H9 (cell line): ENCODE data around the gene NT5DC4. TPM values are rescaled to one million over a fixed set of nuclear protein-coding genes. Genes with fewer than 3 reads are reported as not detected.

Experiments
- DNase-seq: peaks from one replicate; pipeline ENCODE4 v3.0.0-alpha.2; 2017
- H2AFZ ChIP-seq: one replicate; pipeline ENCODE4 v1.6.1; 2013; ENCODE audit warnings: mild to moderate bottlenecking, low read length, control low read depth, moderate library complexity
- H2AK5ac ChIP-seq: 2 replicates; pipeline ENCODE4 v1.6.1; 2013; ENCODE audit warnings: low read length, control low read depth, mixed read lengths; ENCODE audit not compliant: insufficient read length
- H2BK120ac ChIP-seq: one replicate; pipeline ENCODE4 v1.6.1; 2013; ENCODE audit warnings: low read depth, mild to moderate bottlenecking, low read length, control low read depth, inconsistent platforms; ENCODE audit not compliant: poor library complexity, severe bottlenecking
- H2BK12ac ChIP-seq: 2 replicates; pipeline ENCODE4 v1.6.1; 2013; ENCODE audit warnings: low read length, control low read depth, mixed read lengths, low read depth; ENCODE audit not compliant: insufficient read length
- H2BK15ac ChIP-seq: 2 replicates; pipeline ENCODE4 v1.6.1; 2013; ENCODE audit warnings: low read depth, low read length, control low read depth
- H2BK20ac ChIP-seq: one replicate; pipeline ENCODE4 v1.6.1; 2013; ENCODE audit warnings: low read depth, mild to moderate bottlenecking, low read length, control low read depth, inconsistent platforms; ENCODE audit not compliant: poor library complexity, severe bottlenecking
- H2BK5ac ChIP-seq: 2 replicates; pipeline ENCODE4 v1.6.1; 2013; ENCODE audit warnings: low read length, control low read depth, mixed read lengths; ENCODE audit not compliant: insufficient read length
- H3K14ac ChIP-seq: 2 replicates; pipeline ENCODE4 v1.6.1; 2013; ENCODE audit warnings: low read length, control low read depth; ENCODE audit not compliant: insufficient read depth
- H3K18ac ChIP-seq: 2 replicates; pipeline ENCODE4 v1.6.1; 2013; ENCODE audit warnings: low read depth, mild to moderate bottlenecking, mixed read lengths, low read length, control low read depth; ENCODE audit not compliant: insufficient read length
- H3K23ac ChIP-seq: 2 replicates; pipeline ENCODE4 v1.6.1; 2013; ENCODE audit warnings: low read length, control low read depth, mixed read lengths, low read depth; ENCODE audit not compliant: insufficient read length
- H3K23me2 ChIP-seq: 2 replicates; pipeline ENCODE4 v1.6.1; 2013; ENCODE audit warnings: low read depth, mild to moderate bottlenecking, mixed read lengths, low read length, control low read depth; ENCODE audit not compliant: insufficient read length, poor library complexity, severe bottlenecking
- H3K27ac ChIP-seq: 2 replicates; pipeline ENCODE4 v1.5.1; 2013; ENCODE audit warnings: low read length, control low read depth, mixed read lengths, low read depth; ENCODE audit not compliant: insufficient read length
- H3K27me3 ChIP-seq: 2 replicates; pipeline ENCODE4 v1.6.1; 2013; ENCODE audit warnings: low read length, control low read depth, inconsistent platforms; ENCODE audit not compliant: insufficient read depth
- H3K4ac ChIP-seq: 2 replicates; pipeline ENCODE4 v1.6.1; 2013; ENCODE audit warnings: low read depth, mild to moderate bottlenecking, control low read depth, inconsistent platforms, low read length, moderate library complexity
- H3K4me1 ChIP-seq: 2 replicates; pipeline ENCODE4 v1.6.1; 2013; ENCODE audit warnings: low read length, control low read depth, inconsistent platforms; ENCODE audit not compliant: insufficient read depth
- H3K4me2 ChIP-seq: 2 replicates; pipeline ENCODE4 v1.6.1; 2013; ENCODE audit warnings: low read length, control low read depth, mixed read lengths; ENCODE audit not compliant: insufficient read length, insufficient read depth
- H3K56ac ChIP-seq: 2 replicates; pipeline ENCODE4 v1.6.1; 2013; ENCODE audit warnings: low read depth, mild to moderate bottlenecking, mixed read lengths, low read length, control low read depth; ENCODE audit not compliant: insufficient read length
- H3K79me1 ChIP-seq: 2 replicates; pipeline ENCODE4 v1.6.1; 2013; ENCODE audit warnings: low read depth, mild to moderate bottlenecking, moderate library complexity, low read length, control low read depth, inconsistent platforms; ENCODE audit not compliant: insufficient read depth, poor library complexity, severe bottlenecking
- H3K79me2 ChIP-seq: 2 replicates; pipeline ENCODE4 v1.6.1; 2013; ENCODE audit warnings: low read length, control low read depth, inconsistent platforms; ENCODE audit not compliant: insufficient read depth
- H3K9ac ChIP-seq: 2 replicates; pipeline ENCODE4 v1.6.1; 2013; ENCODE audit warnings: low read length, control low read depth, mixed read lengths; ENCODE audit not compliant: insufficient read length; ENCODE audit errors: extremely low read depth
- H3K9me3 ChIP-seq: one replicate; pipeline ENCODE4 v1.6.1; 2013; ENCODE audit warnings: low read depth, low read length, inconsistent platforms; ENCODE audit not compliant: control insufficient read depth
- H3T11ph ChIP-seq: one replicate; pipeline ENCODE4 v1.6.1; 2013; ENCODE audit warnings: mild to moderate bottlenecking, low read length, control low read depth, inconsistent platforms
- H4K20me1 ChIP-seq: one replicate; pipeline ENCODE4 v1.6.1; 2013; ENCODE audit not compliant: control insufficient read depth, insufficient read length, insufficient read depth
- H4K5ac ChIP-seq: 2 replicates; pipeline ENCODE4 v1.6.1; 2013; ENCODE audit warnings: low read depth, mild to moderate bottlenecking, mixed read lengths, low read length, control low read depth; ENCODE audit not compliant: insufficient read length
- H4K8ac ChIP-seq: replicated peaks from 2 replicates; pipeline ENCODE4 v1.6.1; 2013; ENCODE audit warnings: low read length, control low read depth, mixed read lengths, low read depth; ENCODE audit not compliant: insufficient read length
- H4K91ac ChIP-seq: 2 replicates; pipeline ENCODE4 v1.6.1; 2013; ENCODE audit warnings: low read depth, mild to moderate bottlenecking, moderate library complexity, mixed read lengths, low read length, control low read depth; ENCODE audit not compliant: insufficient read length
- H3K27ac Mint-ChIP-seq, 3 experiments: 2 replicates in 2 of 3; 3 replicates in 1 of 3; pipeline ENCODE4 v1.8.0; 2020 to 2021; ENCODE audit warnings: mixed read lengths in 3 of 3, mild to moderate bottlenecking in 1 of 3, moderate library complexity in 1 of 3
- H3K27me3 Mint-ChIP-seq: 2 replicates; pipeline ENCODE4 v1.8.0; 2021; ENCODE audit warnings: low read depth, mild to moderate bottlenecking, moderate library complexity, mixed read lengths
- H3K36me3 Mint-ChIP-seq, 3 experiments: 2 replicates in 2 of 3; 3 replicates in 1 of 3; pipeline ENCODE4 v1.8.0; 2020 to 2021; ENCODE audit warnings: low read depth in 3 of 3, mixed read lengths in 3 of 3; ENCODE audit not compliant: insufficient read depth in 1 of 3
- H3K4me1 Mint-ChIP-seq, 2 experiments: 2 replicates each; pipeline ENCODE4 v1.8.0; 2020; ENCODE audit warnings: mixed read lengths in 2 of 2
- H3K4me3 Mint-ChIP-seq, 2 experiments: 2 replicates in 1 of 2; 3 replicates in 1 of 2; pipeline ENCODE4 v1.8.0; 2020 to 2021; ENCODE audit warnings: mild to moderate bottlenecking in 2 of 2, mixed read lengths in 2 of 2, moderate library complexity in 1 of 2
- H3K9me3 Mint-ChIP-seq, 2 experiments: 2 replicates in 1 of 2; 3 replicates in 1 of 2; pipeline ENCODE4 v1.8.0; 2020; ENCODE audit warnings: mild to moderate bottlenecking in 2 of 2, mixed read lengths in 2 of 2, moderate library complexity in 1 of 2
- WGBS: extraction: QIAGEN DNeasy Blood & Tissue Kit; methylation state at CpG from one replicate; pipeline ENCODE4 v1.1.7; 2013; ENCODE audit warnings: missing lambda C conversion rate, low lambda C conversion rate, mixed read lengths; ENCODE audit not compliant: insufficient read length; ENCODE audit errors: extremely low coverage; 5-methylcytosine and 5-hydroxymethylcytosine counted together
- total RNA-seq: library from RNA; stranded (reverse); gene quantifications from 2 replicates; pipeline ENCODE4 v1.2.1, GENCODE V29; 2021
- TF ChIP-seq, protein P1 (sequence below): fragments of 200-600 bp; sonication (generic); conservative IDR thresholded peaks from 3 replicates; pipeline ENCODE4 v1.8.0; 2021; ENCODE audit warnings: antibody characterized with exemption, mild to moderate bottlenecking

NT5DC4 gene
- total RNA-seq, 1 experiment from 2014 or later, result not detected

DNA sequence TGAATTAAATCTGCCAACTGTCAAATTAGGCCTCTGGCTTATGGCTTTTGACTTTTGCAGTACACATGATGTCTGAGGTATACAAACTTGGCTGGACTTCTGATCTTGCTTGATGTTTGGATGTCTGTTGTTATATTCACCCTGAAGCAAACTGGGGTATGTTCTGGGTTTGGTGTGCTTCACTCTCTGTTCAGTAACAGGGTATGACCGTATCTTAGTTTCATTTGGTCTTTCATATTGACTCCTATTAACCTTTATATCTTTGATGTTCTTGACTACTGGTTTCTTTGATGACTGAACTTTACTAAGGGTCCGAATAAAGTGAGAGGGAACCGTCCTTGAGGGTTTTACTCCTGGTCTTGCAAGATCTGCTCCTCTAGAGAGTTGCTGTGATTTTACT, 35.4 kb downstream of the NT5DC4 start:
- no peaks in the 10 kb centered on the region for H3K4me1 Mint-ChIP-seq
- TF ChIP-seq, protein P1, sequence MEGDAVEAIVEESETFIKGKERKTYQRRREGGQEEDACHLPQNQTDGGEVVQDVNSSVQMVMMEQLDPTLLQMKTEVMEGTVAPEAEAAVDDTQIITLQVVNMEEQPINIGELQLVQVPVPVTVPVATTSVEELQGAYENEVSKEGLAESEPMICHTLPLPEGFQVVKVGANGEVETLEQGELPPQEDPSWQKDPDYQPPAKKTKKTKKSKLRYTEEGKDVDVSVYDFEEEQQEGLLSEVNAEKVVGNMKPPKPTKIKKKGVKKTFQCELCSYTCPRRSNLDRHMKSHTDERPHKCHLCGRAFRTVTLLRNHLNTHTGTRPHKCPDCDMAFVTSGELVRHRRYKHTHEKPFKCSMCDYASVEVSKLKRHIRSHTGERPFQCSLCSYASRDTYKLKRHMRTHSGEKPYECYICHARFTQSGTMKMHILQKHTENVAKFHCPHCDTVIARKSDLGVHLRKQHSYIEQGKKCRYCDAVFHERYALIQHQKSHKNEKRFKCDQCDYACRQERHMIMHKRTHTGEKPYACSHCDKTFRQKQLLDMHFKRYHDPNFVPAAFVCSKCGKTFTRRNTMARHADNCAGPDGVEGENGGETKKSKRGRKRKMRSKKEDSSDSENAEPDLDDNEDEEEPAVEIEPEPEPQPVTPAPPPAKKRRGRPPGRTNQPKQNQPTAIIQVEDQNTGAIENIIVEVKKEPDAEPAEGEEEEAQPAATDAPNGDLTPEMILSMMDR, result no peak
- H3K4me2 ChIP-seq, result no peak overlapping the region
- no peaks in the 10 kb centered on the region for H3K9me3 Mint-ChIP-seq
- no peak overlapping the region for H2BK5ac ChIP-seq
- no peaks in the 10 kb centered on the region for H3K79me2 ChIP-seq
- no peaks in the 10 kb centered on the region for H3K27me3 ChIP-seq
- no peak overlapping the region for H3K56ac ChIP-seq
- no peak overlapping the region for H3K27ac Mint-ChIP-seq
- H2BK120ac ChIP-seq, result no peak overlapping the region
- no peak overlapping the region for H3K9ac ChIP-seq
- H3K18ac ChIP-seq, result no peak overlapping the region
- H3K4me3 Mint-ChIP-seq, result no peak overlapping the region
- H3K27ac ChIP-seq, result no peak overlapping the region
- no peak overlapping the region for H2AK5ac ChIP-seq
- no peaks in the 10 kb centered on the region for H3K27me3 Mint-ChIP-seq
- no peaks in the 10 kb centered on the region for H3K9me3 ChIP-seq
- H3K79me1 ChIP-seq, result peaks cover 3% of the 10 kb centered on the region
- H3K23ac ChIP-seq, result no peak overlapping the region
- DNase-seq, result no peak
- H4K91ac ChIP-seq, result no peak overlapping the region
- no peak overlapping the region for H3K14ac ChIP-seq
- no peak overlapping the region for H2BK15ac ChIP-seq
- H2BK12ac ChIP-seq, result no peak overlapping the region
- H4K5ac ChIP-seq, result no peak overlapping the region
- H3K4me1 ChIP-seq, result no peaks in the 10 kb centered on the region; the same call in 1 of the 2 replicates
- H3T11ph ChIP-seq, result no peak overlapping the region
- H4K8ac ChIP-seq, result no peak overlapping the region
- peaks cover 21 to 79% (median 77%) of the 10 kb centered on the region in 3 experiments; a peak in 6 of 7 replicates for H3K36me3 Mint-ChIP-seq
- no peaks in the 10 kb centered on the region for H4K20me1 ChIP-seq
- no peak overlapping the region for H2BK20ac ChIP-seq
- H3K23me2 ChIP-seq, result no peaks in the 10 kb centered on the region
- H3K4ac ChIP-seq, result no peak overlapping the region
- no peak overlapping the region for H2AFZ ChIP-seq
- no CpG with 5 or more reads among the region's 3 CpGs for WGBS
